DOHH2 (cell line): Measurements from ENCODE around the gene FREM1.

Experiments
- H3F3A ChIP-seq: fragments of 200-600 bp; sonication (generic), shearing (Covaris generic); 2 replicates; pipeline ENCODE4 v1.6.0; 2016; ENCODE audit warnings: antibody characterized with exemption, mild to moderate bottlenecking; ENCODE audit not compliant: control insufficient read depth, insufficient read depth
- H3K27ac ChIP-seq: fragments of 200-600 bp; sonication (generic); 2 replicates; pipeline ENCODE4 v1.5.1; 2014; ENCODE audit warnings: low read depth, mild to moderate bottlenecking, low read length, moderate library complexity
- H3K27me3 ChIP-seq: fragments of 200-600 bp; sonication (generic); 2 replicates; pipeline ENCODE4 v1.6.1; 2014; ENCODE audit warnings: mild to moderate bottlenecking, low read length, mixed read lengths; ENCODE audit not compliant: control insufficient read depth
- H3K36me3 ChIP-seq: fragments of 200-600 bp; sonication (generic); 2 replicates; pipeline ENCODE4 v1.6.1; 2014; ENCODE audit warnings: mild to moderate bottlenecking, low read length, moderate library complexity, mixed read lengths; ENCODE audit not compliant: control insufficient read depth
- H3K4me1 ChIP-seq: fragments of 200-600 bp; sonication (generic); 2 replicates; pipeline ENCODE4 v1.6.1; 2014; ENCODE audit warnings: mild to moderate bottlenecking, low read length, mixed read lengths; ENCODE audit not compliant: control insufficient read depth
- H3K4me2 ChIP-seq: fragments of 200-600 bp; sonication (generic); 2 replicates; pipeline ENCODE4 v1.6.0; 2014; ENCODE audit warnings: mild to moderate bottlenecking, low read length, moderate library complexity
- H3K4me3 ChIP-seq: fragments of 200-600 bp; sonication (generic); 2 replicates; pipeline ENCODE4 v1.5.1; 2014; ENCODE audit warnings: mild to moderate bottlenecking, low read length, mixed read lengths
- H3K79me2 ChIP-seq: fragments of 200-600 bp; sonication (generic); 2 replicates; pipeline ENCODE4 v1.6.1; 2014; ENCODE audit warnings: mild to moderate bottlenecking, low read length, mixed read lengths; ENCODE audit not compliant: control insufficient read depth
- H3K9me2 ChIP-seq: fragments of 200-600 bp; sonication (generic); replicated peaks from 2 replicates; pipeline ENCODE4 v1.6.1; 2014; ENCODE audit warnings: mild to moderate bottlenecking, low read length, mixed read lengths; ENCODE audit not compliant: control insufficient read depth
- H3K9me3 ChIP-seq: fragments of 200-600 bp; sonication (generic); 2 replicates; pipeline ENCODE4 v1.6.1; 2014; ENCODE audit warnings: antibody characterized with exemption, low read length, mixed read lengths; ENCODE audit not compliant: control insufficient read depth, insufficient read depth
- H4K20me1 ChIP-seq: fragments of 200-600 bp; sonication (generic); 2 replicates; pipeline ENCODE4 v1.6.0; 2014; ENCODE audit warnings: low read depth, mild to moderate bottlenecking, antibody characterized with exemption, low read length, moderate library complexity; ENCODE audit not compliant: control insufficient read depth, insufficient read depth
- EZH2phosphoT487 ChIP-seq: fragments of 200-600 bp; sonication (generic); IDR thresholded peaks from 2 replicates; pipeline ENCODE4 v1.6.1; 2017; ENCODE audit warnings: borderline replicate concordance, mild to moderate bottlenecking, antibody characterized with exemption, low read length, moderate library complexity, mixed read lengths
- TF ChIP-seq, protein P1 (sequence below): fragments of 200-600 bp; sonication (generic); IDR thresholded peaks from one replicate; pipeline ENCODE4 v1.5.1; 2014; ENCODE audit warnings: antibody characterized with exemption, mild to moderate bottlenecking, low read depth, low read length; ENCODE audit not compliant: poor library complexity, severe bottlenecking

FREM1 gene

DNA sequence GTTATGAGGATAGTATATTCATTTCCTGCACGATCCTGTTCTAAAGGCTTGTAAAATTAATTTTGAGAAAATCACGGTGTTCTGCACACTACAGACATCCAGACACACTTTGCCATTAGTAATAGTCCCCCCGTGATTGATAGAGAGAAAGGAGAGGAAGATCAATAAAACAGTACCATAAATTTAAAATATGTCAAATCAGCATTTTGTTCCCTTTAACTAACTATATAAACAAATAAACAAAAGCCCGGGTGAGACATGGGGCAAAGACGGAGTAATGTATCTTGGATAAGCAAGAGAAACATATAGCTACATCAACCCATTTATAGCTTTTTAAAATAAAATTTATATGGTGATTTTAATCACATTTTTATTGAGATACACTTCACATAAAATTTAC is 177.1 kb downstream of the FREM1 start:
- no peaks in the 10 kb centered on the region for H3K9me3 ChIP-seq
- no peak overlapping the region for H3K4me3 ChIP-seq
- H3K9me2 ChIP-seq: no peaks in the 10 kb centered on the region
- no peaks in the 10 kb centered on the region for H3F3A ChIP-seq
- H3K79me2 ChIP-seq: no peaks in the 10 kb centered on the region
- H3K4me1 ChIP-seq: no peaks in the 10 kb centered on the region
- H3K36me3 ChIP-seq: no peaks in the 10 kb centered on the region
- no peaks in the 10 kb centered on the region for H4K20me1 ChIP-seq
- H3K4me2 ChIP-seq: no peak overlapping the region
- TF ChIP-seq, protein P1, sequence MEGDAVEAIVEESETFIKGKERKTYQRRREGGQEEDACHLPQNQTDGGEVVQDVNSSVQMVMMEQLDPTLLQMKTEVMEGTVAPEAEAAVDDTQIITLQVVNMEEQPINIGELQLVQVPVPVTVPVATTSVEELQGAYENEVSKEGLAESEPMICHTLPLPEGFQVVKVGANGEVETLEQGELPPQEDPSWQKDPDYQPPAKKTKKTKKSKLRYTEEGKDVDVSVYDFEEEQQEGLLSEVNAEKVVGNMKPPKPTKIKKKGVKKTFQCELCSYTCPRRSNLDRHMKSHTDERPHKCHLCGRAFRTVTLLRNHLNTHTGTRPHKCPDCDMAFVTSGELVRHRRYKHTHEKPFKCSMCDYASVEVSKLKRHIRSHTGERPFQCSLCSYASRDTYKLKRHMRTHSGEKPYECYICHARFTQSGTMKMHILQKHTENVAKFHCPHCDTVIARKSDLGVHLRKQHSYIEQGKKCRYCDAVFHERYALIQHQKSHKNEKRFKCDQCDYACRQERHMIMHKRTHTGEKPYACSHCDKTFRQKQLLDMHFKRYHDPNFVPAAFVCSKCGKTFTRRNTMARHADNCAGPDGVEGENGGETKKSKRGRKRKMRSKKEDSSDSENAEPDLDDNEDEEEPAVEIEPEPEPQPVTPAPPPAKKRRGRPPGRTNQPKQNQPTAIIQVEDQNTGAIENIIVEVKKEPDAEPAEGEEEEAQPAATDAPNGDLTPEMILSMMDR: no peak
- no peak for TF ChIP-seq EZH2phosphoT487
- H3K27me3 ChIP-seq: 0 out of 2 replicates have a peak, but pooled peaks cover 5% of the 10 kb centered on the region
- H3K27ac ChIP-seq: no peak overlapping the region

DNA sequence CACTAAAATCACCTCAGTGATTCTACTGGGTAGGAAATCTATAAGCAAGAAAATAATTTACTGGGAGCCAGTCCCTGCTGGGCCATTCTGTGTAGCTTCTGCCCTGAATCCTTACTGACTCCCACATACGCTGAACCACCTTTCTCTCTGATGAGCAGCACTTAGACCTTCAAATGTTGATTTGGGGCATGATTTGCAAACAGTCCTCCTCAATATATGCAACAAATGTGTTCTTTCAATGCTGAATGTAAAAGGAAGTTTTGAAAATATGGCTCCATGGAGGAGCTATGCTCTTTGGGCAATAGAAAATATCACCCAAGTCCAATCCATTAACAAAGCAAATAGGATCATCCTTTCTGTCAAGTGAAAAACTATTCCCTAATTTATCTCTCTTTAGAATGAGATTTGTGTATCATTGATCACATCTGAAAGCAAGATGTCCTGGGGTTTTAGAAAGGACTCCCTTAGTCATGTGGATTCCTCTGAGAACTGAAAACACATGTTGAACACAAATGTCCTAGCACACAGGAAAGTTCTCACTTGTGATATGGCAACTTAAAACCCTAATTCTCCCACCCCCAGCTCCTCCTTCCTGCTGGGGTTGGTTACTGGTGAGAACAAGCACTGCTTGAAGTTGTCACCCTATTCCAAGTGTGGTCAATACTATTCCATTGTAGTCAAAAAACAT is 178.8 kb downstream of the FREM1 start:
- no peaks in the 10 kb centered on the region for H3K4me1 ChIP-seq
- no peaks in the 10 kb centered on the region for H3K36me3 ChIP-seq
- TF ChIP-seq EZH2phosphoT487: no peak
- TF ChIP-seq, protein P1: no peak
- no peaks in the 10 kb centered on the region for H4K20me1 ChIP-seq
- H3K4me2 ChIP-seq: no peak overlapping the region
- no peaks in the 10 kb centered on the region for H3K79me2 ChIP-seq
- no peaks in the 10 kb centered on the region for H3K9me2 ChIP-seq
- no peak overlapping the region for H3K4me3 ChIP-seq
- H3F3A ChIP-seq: no peaks in the 10 kb centered on the region
- H3K9me3 ChIP-seq: no peaks in the 10 kb centered on the region
- no peak overlapping the region for H3K27ac ChIP-seq
- 0 out of 2 replicates have a peak, but pooled peaks cover 5% of the 10 kb centered on the region for H3K27me3 ChIP-seq

DNA sequence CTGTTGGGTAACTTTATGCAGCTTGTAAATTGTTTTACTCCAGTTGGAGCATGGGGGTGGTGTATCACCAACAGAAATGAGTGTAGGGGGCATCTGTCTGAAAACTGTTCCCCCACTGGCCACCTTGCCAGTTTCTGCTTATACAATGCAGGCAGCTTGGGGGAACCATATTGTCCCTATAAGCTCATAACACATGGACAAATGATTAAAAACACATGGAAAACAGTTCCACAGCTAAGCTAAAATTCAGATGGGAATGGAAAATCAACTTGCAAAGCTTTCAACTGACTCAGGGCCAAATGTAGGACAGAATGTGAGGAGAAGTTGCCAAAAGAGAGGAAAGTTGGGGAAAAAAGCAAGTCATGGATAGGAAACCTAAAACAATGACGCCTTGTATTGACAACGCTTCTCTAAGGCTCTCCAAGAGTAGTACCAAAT is 179.7 kb downstream of the FREM1 start:
- Histone ChIP-seq H3K9me2 (no peaks in the 10 kb centered on the region), H3F3A (no peaks in the 10 kb centered on the region), H3K9me3 (no peaks in the 10 kb centered on the region), H3K4me3 (no peak overlapping the region), H3K36me3 (no peaks in the 10 kb centered on the region), H4K20me1 (no peaks in the 10 kb centered on the region), H3K4me2 (no peak overlapping the region), H3K79me2 (no peaks in the 10 kb centered on the region), H3K27ac (no peak overlapping the region), H3K27me3 (0 out of 2 replicates have a peak, but pooled peaks cover 2% of the 10 kb centered on the region), H3K4me1 (no peaks in the 10 kb centered on the region)
- TF ChIP-seq, protein P1: no peak
